ENCODE results near the gene KLHL20. TPM values are rescaled to one million over a fixed set of nuclear protein-coding genes. Genes with fewer than 3 reads are reported as not detected.
"Not testable (repeated sequence)": the region's sequence is repeated elsewhere in the genome, so short reads cannot be mapped to it uniquely, and the experiment has no call there.

The KLHL20 gene
- total RNA-seq, 1 donor from 2014 or later = 39.0 TPM

GRCh38 chr1:173714441-173714758 is 381 bp upstream of the KLHL20 start:
- FAIRE-seq (no peak), DNase-seq (ENCODE audit: low read depth) (peak; percentile 2)
- peaks cover 1% of the 10 kb centered on the region for H3K36me3 ChIP-seq (ENCODE audit: control insufficient read depth, insufficient read depth, low read length)
- no peaks in the 10 kb centered on the region for H3K27me3 ChIP-seq (ENCODE audit: control insufficient read depth, insufficient read depth, low read length)
- peak overlapping the region; percentile 65 for H3K4me3 ChIP-seq (ENCODE audit: low read depth, low read length)
- no peak for TF ChIP-seq CTCF (IDR thresholded peaks at IDR 0.05; ENCODE audit: insufficient read depth, low read length, severe bottlenecking)

GRCh38 chr1:173715538-173715844 is 710 bp downstream of the KLHL20 start:
- no peak for FAIRE-seq

GRCh38 chr1:173717238-173717637 is 2.5 kb downstream of the KLHL20 start:
- no peak overlapping the region for H3K4me3 ChIP-seq (ENCODE audit: low read depth, low read length)
- DNase-seq (ENCODE audit: low read depth) (peak; percentile 8), FAIRE-seq (no peak)

More at GRCh38 chr1:173715538-173715844, 710 bp downstream of the KLHL20 start:
- H3K4me3 ChIP-seq (ENCODE audit: low read depth, low read length) = peak overlapping the region; percentile 65
- DNase-seq (ENCODE audit: low read depth) = peak; percentile 54
- no peaks in the 10 kb centered on the region for H3K27me3 ChIP-seq (ENCODE audit: control insufficient read depth, insufficient read depth, low read length)
- no peak for TF ChIP-seq CTCF (IDR thresholded peaks at IDR 0.05; ENCODE audit: insufficient read depth, low read length, severe bottlenecking)
- H3K36me3 ChIP-seq (ENCODE audit: control insufficient read depth, insufficient read depth, low read length) = peaks cover 1% of the 10 kb centered on the region

GRCh38 chr1:173731331-173731730 is 16.6 kb downstream of the KLHL20 start:
- not testable (repeated sequence) for H3K36me3 ChIP-seq (ENCODE audit: control insufficient read depth, insufficient read depth, low read length); DNase-seq (ENCODE audit: low read depth); H3K27me3 ChIP-seq (ENCODE audit: control insufficient read depth, insufficient read depth, low read length); FAIRE-seq; H3K4me3 ChIP-seq (ENCODE audit: low read depth, low read length)

More at GRCh38 chr1:173717238-173717637, 2.5 kb downstream of the KLHL20 start:
- H3K27me3 ChIP-seq (ENCODE audit: control insufficient read depth, insufficient read depth, low read length) = no peaks in the 10 kb centered on the region
- H3K36me3 ChIP-seq (ENCODE audit: control insufficient read depth, insufficient read depth, low read length) = peaks cover 1% of the 10 kb centered on the region
- no peak for TF ChIP-seq CTCF (IDR thresholded peaks at IDR 0.05; ENCODE audit: insufficient read depth, low read length, severe bottlenecking)

GRCh38 chr1:173733912-173734311 is 19.1 kb downstream of the KLHL20 start:
- peaks cover 5% of the 10 kb centered on the region for H3K36me3 ChIP-seq (ENCODE audit: control insufficient read depth, insufficient read depth, low read length)
- DNase-seq (ENCODE audit: low read depth) (no peak), FAIRE-seq (no peak)
- H3K4me3 ChIP-seq (ENCODE audit: low read depth, low read length) = no peak overlapping the region
- no peak for TF ChIP-seq CTCF (IDR thresholded peaks at IDR 0.05; ENCODE audit: insufficient read depth, low read length, severe bottlenecking)
- no peaks in the 10 kb centered on the region for H3K27me3 ChIP-seq (ENCODE audit: control insufficient read depth, insufficient read depth, low read length)

- FAIRE-seq = not testable (repeated sequence)
Observed at GRCh38 chr1:173736104-173736503, 21.3 kb downstream of the KLHL20 start.

GRCh38 chr1:173742203-173742886 is 27.6 kb downstream of the KLHL20 start:
- FAIRE-seq = no peak
- TF ChIP-seq CTCF (IDR thresholded peaks at IDR 0.05; ENCODE audit: insufficient read depth, low read length, severe bottlenecking) = no peak

More at GRCh38 chr1:173736104-173736503, 21.3 kb downstream of the KLHL20 start:
- H3K27me3 ChIP-seq (ENCODE audit: control insufficient read depth, insufficient read depth, low read length); DNase-seq (ENCODE audit: low read depth); H3K36me3 ChIP-seq (ENCODE audit: control insufficient read depth, insufficient read depth, low read length); H3K4me3 ChIP-seq (ENCODE audit: low read depth, low read length): not testable (repeated sequence)

More at GRCh38 chr1:173742203-173742886, 27.6 kb downstream of the KLHL20 start:
- no peak for DNase-seq (ENCODE audit: low read depth)
- H3K4me3 ChIP-seq (ENCODE audit: low read depth, low read length) = no peak overlapping the region
- H3K36me3 ChIP-seq (ENCODE audit: control insufficient read depth, insufficient read depth, low read length) = no peaks in the 10 kb centered on the region
- no peaks in the 10 kb centered on the region for H3K27me3 ChIP-seq (ENCODE audit: control insufficient read depth, insufficient read depth, low read length)
